K562 (cell line): ENCODE data around the gene SPTBN5. TPM values are rescaled to one million over a fixed set of nuclear protein-coding genes. Genes with fewer than 3 reads are reported as not detected.

Experiments used
- ATAC-seq: fragments of 200-7000 bp; cut with Tn5 transposase; 3 replicates; pipeline ENCODE4 v1.9.1; 2020; ENCODE audit warnings: moderate library complexity
- BruUV-seq: library from RNA; stranded (reverse); fragments of 400-500 nt; replicated peaks from 2 replicates; lab custom pipeline; 2021; lab: Mats Ljungman, UMichigan
- CTCF ChIA-PET: fragments of 300-600 bp; formaldehyde crosslinking; extraction: SDS; loops from one replicate; lab custom pipeline; 2021; ENCODE audit warnings: low intra/inter-chr PET ratio; lab: Yijun Ruan, JAX
- POLR2A ChIA-PET: fragments of 300-600, 350-650 bp; sonication (Branson Sonifier 250); formaldehyde crosslinking; extraction: SDS; loops from one replicate; lab custom pipeline; 2021; ENCODE audit warnings: antibody characterized with exemption, inconsistent platforms; lab: Yijun Ruan, JAX
- DNase-seq, 4 experiments: peaks; one replicate each; pipeline versions ENCODE4 v3.0.0 to v3.0.0-alpha.2; 2011 to 2018; ENCODE audit warnings: low spot score in 3 of 4, mixed read lengths in 3 of 4; ENCODE audit errors: extremely low read depth in 1 of 4
- FAIRE-seq: peaks from 2 replicates; lab custom pipeline; 2011; peaks lifted over from hg19 to GRCh38; lab: Jason Lieb, UNC
- H2AFZ ChIP-seq: 2 replicates; pipeline ENCODE4 v1.6.0; 2011; ENCODE audit warnings: low read depth, low read length, control low read depth, inconsistent platforms
- H3K27ac ChIP-seq: fragments of 200-600 bp; 3 replicates; pipeline ENCODE4 v1.8.0; 2011; ENCODE audit warnings: low read depth, mild to moderate bottlenecking, control low read depth, inconsistent platforms, low read length, moderate library complexity, mixed read lengths; ENCODE audit errors: extremely low read depth
- H3K27me3 ChIP-seq, 2 experiments: fragments of 300-600 bp in 1 of 2; 2 replicates in 1 of 2; 3 replicates in 1 of 2; pipeline versions ENCODE4 v1.6.0 to v1.8.0; 2011; ENCODE audit warnings: inconsistent platforms in 2 of 2, low read length in 2 of 2, mild to moderate bottlenecking in 1 of 2, mixed read lengths in 1 of 2, moderate library complexity in 1 of 2; ENCODE audit not compliant: control insufficient read depth in 2 of 2, insufficient read depth in 2 of 2
- H3K36me3 ChIP-seq: fragments of 300-600 bp; 3 replicates; pipeline ENCODE4 v1.8.0; 2011; ENCODE audit warnings: mild to moderate bottlenecking, low read length, inconsistent platforms; ENCODE audit not compliant: control insufficient read depth, insufficient read depth
- H3K4me1 ChIP-seq, 2 experiments: fragments of 200-600 bp in 1 of 2; replicated peaks in 1 of 2; 2 replicates in 1 of 2; 3 replicates in 1 of 2; pipeline versions ENCODE4 v1.5.1 to v1.8.0; 2011; ENCODE audit warnings: inconsistent platforms in 2 of 2, low read length in 2 of 2, mild to moderate bottlenecking in 1 of 2, mixed read lengths in 1 of 2, moderate library complexity in 1 of 2; ENCODE audit not compliant: control insufficient read depth in 2 of 2, insufficient read depth in 2 of 2
- H3K4me2 ChIP-seq: 2 replicates; pipeline ENCODE4 v1.6.1; 2011; ENCODE audit warnings: low read length, control low read depth, inconsistent platforms, mixed read lengths; ENCODE audit not compliant: insufficient read depth
- H3K4me3 ChIP-seq: fragments of 200-600 bp; sonication (generic), shearing (Covaris generic); 2 replicates; pipeline ENCODE4 v1.5.1; 2016; ENCODE audit warnings: control low read depth, inconsistent platforms
- H3K79me2 ChIP-seq: fragments of 200-600 bp; 3 replicates; pipeline ENCODE4 v1.8.0; 2011; ENCODE audit warnings: low read length, inconsistent platforms; ENCODE audit not compliant: control insufficient read depth, insufficient read depth
- H3K9ac ChIP-seq, 2 experiments: 2 replicates each; pipeline versions ENCODE4 v1.6.0 to v1.6.1; 2011; ENCODE audit warnings: low read depth in 2 of 2, low read length in 2 of 2, control low read depth in 1 of 2, inconsistent platforms in 1 of 2, mild to moderate bottlenecking in 1 of 2, mixed read lengths in 1 of 2; ENCODE audit not compliant: insufficient read depth in 1 of 2
- H3K9me1 ChIP-seq: one replicate; pipeline ENCODE4 v1.6.0; 2011; ENCODE audit warnings: inconsistent platforms, mild to moderate bottlenecking, low read length, moderate library complexity; ENCODE audit not compliant: control insufficient read depth, insufficient read depth
- H3K9me3 ChIP-seq: replicated peaks from 2 replicates; pipeline ENCODE4 v1.5.1; 2011; ENCODE audit warnings: low read depth, low read length, inconsistent platforms; ENCODE audit not compliant: control insufficient read depth, insufficient read depth
- H4K20me1 ChIP-seq: replicated peaks from 2 replicates; pipeline ENCODE4 v1.6.1; 2011; ENCODE audit warnings: low read length, inconsistent platforms, mixed read lengths; ENCODE audit not compliant: control insufficient read depth, insufficient read depth
- CBX3 ChIP-seq, 2 experiments: IDR thresholded peaks; 1 replicate in 1 of 2; 2 replicates in 1 of 2; pipeline ENCODE4 v1.6.1; 2012; ENCODE audit warnings: inconsistent platforms in 2 of 2, low read length in 2 of 2, borderline replicate concordance in 1 of 2, control low read depth in 1 of 2
- CHCHD3 ChIP-seq: fragments of 250-450 bp; sonication (Bioruptor Pico); IDR thresholded peaks from 2 replicates; pipeline ENCODE4 v2.1.2; 2022; ENCODE audit warnings: mild to moderate bottlenecking
- KDM5B ChIP-seq: fragments of 200-600 bp; sonication (generic); IDR thresholded peaks from 2 replicates; pipeline ENCODE4 v1.6.1; 2012; ENCODE audit warnings: low read depth, mild to moderate bottlenecking, moderate library complexity, low read length, control low read depth, inconsistent platforms; ENCODE audit not compliant: insufficient replicate concordance
- MAFG ChIP-seq: fragments of 450-650 bp; conservative IDR thresholded peaks from 2 replicates; pipeline ENCODE4 v1.6.1; 2016; ENCODE audit warnings: missing genetic modification characterization, missing compliant biosample characterization
- NCOR1 ChIP-seq: fragments of 450-650 bp; IDR thresholded peaks from 2 replicates; pipeline ENCODE4 v1.6.1; 2016; ENCODE audit warnings: mild to moderate bottlenecking, moderate library complexity
- RB1 ChIP-seq: fragments of 450-650 bp; IDR thresholded peaks from 2 replicates; pipeline ENCODE4 v1.6.1; 2017; ENCODE audit warnings: low read depth, mild to moderate bottlenecking
- SMC3 ChIP-seq: conservative IDR thresholded peaks from 2 replicates; pipeline ENCODE4 v1.6.1; 2011; ENCODE audit warnings: low read depth, low read length, improper control_type of control experiment; ENCODE audit not compliant: insufficient read depth
- SRSF3 ChIP-seq: fragments of 200-400 bp; formaldehyde crosslinking; IDR thresholded peaks from 2 replicates; pipeline ENCODE4 v1.6.1; 2016; ENCODE audit warnings: mild to moderate bottlenecking, low read length, moderate library complexity; ENCODE audit not compliant: insufficient read depth
- STAG1 ChIP-seq: sonication (generic); formaldehyde crosslinking; IDR thresholded peaks from 2 replicates; pipeline ENCODE4 v1.5.0; 2020; ENCODE audit warnings: missing genetic modification reagents, borderline replicate concordance
- TEAD2 ChIP-seq: fragments of 450-650 bp; IDR thresholded peaks from 2 replicates; pipeline ENCODE4 v1.6.1; 2016; ENCODE audit warnings: missing genetic modification characterization, control low read depth, missing compliant biosample characterization
- ZFP36 ChIP-seq: fragments of 150-350 bp; IDR thresholded peaks from 2 replicates; pipeline ENCODE4 v1.6.1; 2018; ENCODE audit warnings: low read length, low read depth; ENCODE audit not compliant: partially characterized antibody
- ZNF277 ChIP-seq: fragments of 250-450 bp; sonication (Bioruptor Pico); IDR thresholded peaks from 2 replicates; pipeline ENCODE4 v1.8.0; 2022; ENCODE audit warnings: inconsistent platforms, mild to moderate bottlenecking, moderate library complexity, borderline replicate concordance
- ZNF311 ChIP-seq: fragments of 250-450 bp; sonication (Bioruptor Pico); IDR thresholded peaks from 2 replicates; pipeline ENCODE4 v1.4.0; 2020; ENCODE audit warnings: mild to moderate bottlenecking, moderate library complexity
- WGBS: fragments of 100-300 bp; shearing (Covaris generic); methylation state at CpG from one replicate; pipeline ENCODE4 v1.1.6; 2016; ENCODE audit warnings: low coverage, mixed read lengths; ENCODE audit not compliant: insufficient coverage; ENCODE audit errors: missing lambda C conversion rate; 5-methylcytosine and 5-hydroxymethylcytosine counted together
- in situ Hi-C: fragments of 300-500 bp; cut with MboI; formaldehyde crosslinking; loops from 4 replicates; pipeline ENCODE4 v1.15.0; 2018; ENCODE audit warnings: inconsistent platforms, mixed read lengths
- intact Hi-C: fragments of 100-400 bp; cut with micrococcal nuclease; formaldehyde crosslinking; loops from 2 replicates; pipeline ENCODE4 v1.14.2; 2022
- polyA plus RNA-seq, 8 experiments: library from polyadenylated mRNA; depleted of rRNA in 4 of 8; stranded (reverse) in 5 of 8; unstranded in 3 of 8; fragments of >200 nt; fragmentation: Nextera tagmentation in 2 of 8; fragmentation: Illumina TruSeq in 1 of 8; extraction: Ambion mirVana in 2 of 8; extraction: Trizol in 1 of 8; gene quantifications; 2 replicates each; pipeline versions ENCODE4 v1.2.1 to v1.2.3, GENCODE V29; 2011 to 2014; ENCODE audit warnings: inconsistent platforms in 1 of 8, missing spikeins in 1 of 8
- total RNA-seq, 7 experiments: library from RNA; depleted of rRNA in 6 of 7; stranded (reverse); fragments of >200 nt in 6 of 7; fragmentation: Illumina TruSeq in 2 of 7; extraction: Trizol in 2 of 7; gene quantifications; 2 replicates each; pipeline versions ENCODE4 v1.2.1 to v1.2.3, GENCODE V29; 2011 to 2021; ENCODE audit warnings: low replicate concordance in 1 of 7

The SPTBN5 gene
- total and polyA plus RNA-seq, 9 of the 15 experiments (the other 6 are each of a cell fraction or from before 2014, with no cell fraction given): 0.02 TPM; not detected in 8

GRCh38 chr15:41801850-41802455 lies 91.9 kb downstream of the SPTBN5 start:
- FAIRE-seq (no peak), ATAC-seq (no peak), DNase-seq (no peak)
- in situ Hi-C loops: loop anchor here (25.0 kb wide), 1 partner anchor 340 kb away; no protein-coding TSS in a partner anchor
- no peak overlapping the region for H3K4me2 ChIP-seq
- no TSS peak for BruUV-seq
- 79% methylated on average over 3 of the region's 3 CpGs for WGBS
- peak in 1 of 2 experiments; percentile 64; a peak in 1 of 3 replicates for TF ChIP-seq CBX3 (IDR thresholded peaks at IDR 0.05; ENCODE audit: borderline replicate concordance in 1 of 2, low read length in 2 of 2)
- no peak for TF ChIP-seq CHCHD3 (CRISPR knock-in tag)
- TF ChIP-seq TEAD2 (tag): no peak
- TF ChIP-seq ZFP36: peak; percentile 12
- H3K4me3 ChIP-seq: no peak overlapping the region
- H3K9me1 ChIP-seq: no peaks in the 10 kb centered on the region
- no peaks in the 10 kb centered on the region for H3K27me3 ChIP-seq
- H2AFZ ChIP-seq: no peak overlapping the region
- H3K9me3 ChIP-seq: no peaks in the 10 kb centered on the region
- ChIA-PET POLR2A (interaction anchor here (2.2 kb wide), 1 partner anchor 28 kb away, joined by 7 read pairs; the partner anchor contains the start of gene MAPKBP1), CTCF (interaction anchor here (1.1 kb wide), 1 partner anchor 10 kb away, joined by 3 read pairs; no protein-coding TSS in a partner anchor)
- H3K4me1 ChIP-seq: 0 out of 5 replicates have a peak, but pooled peaks cover 0 to 3% of the 10 kb centered on the region in 2 experiments
- no peaks in the 10 kb centered on the region for H3K36me3 ChIP-seq
- H3K27ac ChIP-seq: no peak overlapping the region
- no peaks in the 10 kb centered on the region; the same call in 1 of the 2 replicates for H4K20me1 ChIP-seq
- no peaks in the 10 kb centered on the region for H3K79me2 ChIP-seq
- intact Hi-C loops: no loop called here
- H3K9ac ChIP-seq: no peak overlapping the region

GRCh38 chr15:41801185-41801584 lies 92.7 kb downstream of the SPTBN5 start:
- FAIRE-seq: no peak
- WGBS: 73% methylated on average over 3 of the region's 3 CpGs
- TF ChIP-seq ZNF311 (CRISPR knock-in tag) (no peak), SRSF3 (no peak), STAG1 (CRISPR knock-in tag) (no peak), SMC3 (no peak), KDM5B (no peak), MAFG (no peak), RB1 (no peak), ZNF277 (CRISPR knock-in tag) (no peak), NCOR1 (no peak)

More at GRCh38 chr15:41801185-41801584, 92.7 kb downstream of the SPTBN5 start:
- ChIA-PET CTCF (no interaction called here), POLR2A (interaction anchor here (0.7 to 2.2 kb wide), 3 partner anchors 9 to 97 kb away, joined by 3 to 7 read pairs (median 3); partner anchors contain the start of gene MAPKBP1)
- Histone ChIP-seq H3K9ac (no peak overlapping the region), H3K36me3 (no peaks in the 10 kb centered on the region), H3K27ac (no peak overlapping the region), H3K79me2 (no peaks in the 10 kb centered on the region), H3K4me3 (no peak overlapping the region), H3K9me3 (no peaks in the 10 kb centered on the region), H4K20me1 (no peaks in the 10 kb centered on the region; the same call in 1 of the 2 replicates), H3K4me1 (no peaks in the 10 kb centered on the region), H3K27me3 (no peaks in the 10 kb centered on the region), H3K4me2 (no peak overlapping the region), H2AFZ (no peak overlapping the region), H3K9me1 (no peaks in the 10 kb centered on the region)
- in situ Hi-C loops: loop anchor here (25.0 kb wide), 1 partner anchor 339 kb away; no protein-coding TSS in a partner anchor
- intact Hi-C loops: no loop called here
- ATAC-seq (no peak), DNase-seq (no peak)
- no TSS peak for BruUV-seq
